Tibial artery (tissue), 4 donors: ENCODE results near the gene CFAP92.
A peak's percentile ranks its signal among the peaks of the same experiment; 100 is the strongest.
"Not testable (repeated sequence)": the region's sequence is repeated elsewhere in the genome, so short reads cannot be mapped to it uniquely, and the experiment has no call there.

ENCODE experiments used
- DNase-seq, 2 donors: peaks; one replicate each; pipeline ENCODE4 v3.0.0-alpha.2; 2019
- H3K27ac ChIP-seq, 2 donors: fragments of 200-600 bp; sonication (generic) in 1 of 2; 1 replicate in 1 of 2; 2 replicates in 1 of 2; pipeline ENCODE4 v1.5.1; 2018 to 2019; ENCODE audit warnings: mild to moderate bottlenecking in 1 of 2
- H3K27me3 ChIP-seq, 2 donors: fragments of 200-600 bp; sonication (generic) in 1 of 2; one replicate each; pipeline versions ENCODE4 v1.5.1 to v1.6.0; 2016 to 2019
- H3K36me3 ChIP-seq, 3 donors: fragments of 200-600 bp; sonication (generic) in 2 of 3; one replicate each; pipeline ENCODE4 v1.5.1; 2016 to 2019; ENCODE audit warnings: mild to moderate bottlenecking in 2 of 3
- H3K4me1 ChIP-seq, 4 donors: fragments of 200-600 bp; sonication (generic) in 2 of 4; 1 replicate in 3 of 4; 2 replicates in 1 of 4; pipeline ENCODE4 v1.5.1; 2016 to 2019
- H3K4me3 ChIP-seq, 2 donors: fragments of 200-600 bp; sonication (generic) in 1 of 2; 1 replicate in 1 of 2; 2 replicates in 1 of 2; pipeline ENCODE4 v1.5.1; 2018 to 2019; ENCODE audit warnings: mild to moderate bottlenecking in 2 of 2
- H3K9me3 ChIP-seq, 3 donors: fragments of 200-600 bp; sonication (generic) in 1 of 3; one replicate each; pipeline ENCODE4 v1.5.1; 2016 to 2019
- CTCF ChIP-seq, 2 experiments: fragments of 200-600 bp in 1 of 2; fragments of 450-650 bp in 1 of 2; IDR thresholded peaks; one replicate each; pipeline ENCODE4 v1.5.1; 2017 to 2019; ENCODE audit warnings: antibody characterized with exemption in 2 of 2, mild to moderate bottlenecking in 1 of 2, moderate library complexity in 1 of 2
- intact Hi-C: fragments of 100-400 bp; cut with DNase I; formaldehyde crosslinking; loops from one replicate; pipeline ENCODE4 v1.15.0; 2023; ENCODE audit warnings: low total_unique reads

Gene CFAP92

GRCh38 chr3:128933922-128934253 lies 60.0 kb downstream of the CFAP92 start:
- peaks cover 0 to 4% (median 0%) of the 10 kb centered on the region in 3 donors for H3K9me3 ChIP-seq
- no peak for TF ChIP-seq CTCF (IDR thresholded peaks at IDR 0.05)
- DNase-seq, result no peak

GRCh38 chr3:128933213-128933921 lies 60.5 kb downstream of the CFAP92 start:
- no peak for DNase-seq
- peaks cover 0 to 4% (median 0%) of the 10 kb centered on the region in 3 donors for H3K9me3 ChIP-seq

More at GRCh38 chr3:128933922-128934253, 60.0 kb downstream of the CFAP92 start:
- Histone ChIP-seq H3K4me1 (no peaks in the 10 kb centered on the region), H3K27me3 (peaks cover 0 to 31% of the 10 kb centered on the region in 2 donors), H3K27ac (no peak overlapping the region), H3K4me3 (no peak overlapping the region), H3K36me3 (no peaks in the 10 kb centered on the region)
- intact Hi-C loops, result no loop called here

GRCh38 chr3:128932516-128933212 lies 61.2 kb downstream of the CFAP92 start:
- Histone ChIP-seq H3K27me3 (peaks cover 0 to 31% of the 10 kb centered on the region in 2 donors), H3K27ac (no peak overlapping the region), H3K4me1 (no peaks in the 10 kb centered on the region), H3K9me3 (peaks cover 0 to 4% (median 0%) of the 10 kb centered on the region in 3 donors), H3K36me3 (no peaks in the 10 kb centered on the region), H3K4me3 (no peak overlapping the region)
- DNase-seq, result no peak
- no peak for TF ChIP-seq CTCF (IDR thresholded peaks at IDR 0.05)
- intact Hi-C loops, result no loop called here

More at GRCh38 chr3:128933213-128933921, 60.5 kb downstream of the CFAP92 start:
- intact Hi-C loops, result no loop called here
- H3K4me1 ChIP-seq, result no peaks in the 10 kb centered on the region
- no peak overlapping the region for H3K4me3 ChIP-seq
- H3K27me3 ChIP-seq, result peaks cover 0 to 31% of the 10 kb centered on the region in 2 donors
- no peak overlapping the region for H3K27ac ChIP-seq
- no peaks in the 10 kb centered on the region for H3K36me3 ChIP-seq
- no peak for TF ChIP-seq CTCF (IDR thresholded peaks at IDR 0.05)

GRCh38 chr3:128931046-128931445 lies 62.8 kb downstream of the CFAP92 start:
- DNase-seq, result no peak
- intact Hi-C loops, result no loop called here
- H3K4me1 ChIP-seq, result no peaks in the 10 kb centered on the region
- H3K36me3 ChIP-seq, result no peaks in the 10 kb centered on the region
- H3K27me3 ChIP-seq, result peaks cover 0 to 39% of the 10 kb centered on the region in 2 donors
- no peak for TF ChIP-seq CTCF (IDR thresholded peaks at IDR 0.05)
- peaks cover 0 to 4% (median 0%) of the 10 kb centered on the region in 3 donors for H3K9me3 ChIP-seq
- H3K27ac ChIP-seq, result no peak overlapping the region
- no peak overlapping the region for H3K4me3 ChIP-seq

GRCh38 chr3:128929364-128929763 lies 64.5 kb downstream of the CFAP92 start:
- Histone ChIP-seq H3K36me3 (no peaks in the 10 kb centered on the region), H3K4me1 (no peaks in the 10 kb centered on the region), H3K27me3 (peaks cover 0 to 30% of the 10 kb centered on the region in 2 donors), H3K27ac (no peak overlapping the region), H3K9me3 (peaks cover 0 to 4% (median 0%) of the 10 kb centered on the region in 3 donors), H3K4me3 (no peak overlapping the region)
- DNase-seq, result no peak
- intact Hi-C loops, result no loop called here
- TF ChIP-seq CTCF (IDR thresholded peaks at IDR 0.05), result no peak

GRCh38 chr3:128923986-128924385 lies 69.9 kb downstream of the CFAP92 start:
- H3K27ac ChIP-seq, H3K4me1 ChIP-seq, H3K4me3 ChIP-seq, intact Hi-C loops, H3K36me3 ChIP-seq, H3K27me3 ChIP-seq, H3K9me3 ChIP-seq: not testable (repeated sequence)
- peak in 1 of 2 donors; percentile 24 for DNase-seq
